Naive B cell (primary cell): ENCODE measurements around the gene PROB1. TPM values are rescaled to one million over a fixed set of nuclear protein-coding genes. Genes with fewer than 3 reads are reported as not detected.
"Not testable (repeated sequence)": the region's sequence is repeated elsewhere in the genome, so short reads cannot be mapped to it uniquely, and the experiment has no call there.

Source experiments
- ATAC-seq, 2 donors: fragments of 150-1000 bp; cut with Tn5 transposase; 2 replicates each; pipeline ENCODE4 v1.10.0; 2021; ENCODE audit warnings: low read depth in 2 of 2, mild to moderate bottlenecking in 2 of 2, moderate library complexity in 2 of 2
- DNase-seq: peaks from one replicate; pipeline ENCODE4 v3.0.0; 2022
- H3K27ac Mint-ChIP-seq, 6 donors: one replicate each; pipeline ENCODE4 v1.8.0; 2020 to 2022; ENCODE audit warnings: mild to moderate bottlenecking in 6 of 6, mixed read lengths in 6 of 6, moderate library complexity in 5 of 6, inconsistent platforms in 2 of 6
- H3K27me3 Mint-ChIP-seq, 3 donors: one replicate each; pipeline ENCODE4 v1.8.0; 2021 to 2022; ENCODE audit warnings: mixed read lengths in 3 of 3, mild to moderate bottlenecking in 1 of 3
- H3K36me3 Mint-ChIP-seq, 2 donors: one replicate each; pipeline ENCODE4 v1.8.0; 2020 to 2022; ENCODE audit warnings: mixed read lengths in 2 of 2, inconsistent platforms in 1 of 2, mild to moderate bottlenecking in 1 of 2
- H3K4me1 Mint-ChIP-seq, 3 donors: one replicate each; pipeline ENCODE4 v1.8.0; 2020 to 2022; ENCODE audit warnings: mixed read lengths in 3 of 3, inconsistent platforms in 1 of 3, mild to moderate bottlenecking in 1 of 3, moderate library complexity in 1 of 3
- H3K4me3 Mint-ChIP-seq, 8 donors: one replicate each; pipeline ENCODE4 v1.8.0; 2020 to 2022; ENCODE audit warnings: mild to moderate bottlenecking in 8 of 8, mixed read lengths in 8 of 8, moderate library complexity in 8 of 8, inconsistent platforms in 2 of 8
- H3K9me3 Mint-ChIP-seq, 7 donors: one replicate each; pipeline ENCODE4 v1.8.0; 2020 to 2022; ENCODE audit warnings: mixed read lengths in 7 of 7, mild to moderate bottlenecking in 5 of 7, inconsistent platforms in 2 of 7, moderate library complexity in 1 of 7
- polyA plus RNA-seq, 6 donors: library from polyadenylated mRNA; unstranded; fragments of 300-500 nt; fragmentation: Illumina TruSeq; gene quantifications; one replicate each; pipeline ENCODE4 v1.2.3, GENCODE V29; 2021; ENCODE audit warnings: low read depth in 6 of 6

The PROB1 gene
- polyA plus RNA-seq, 6 donors from 2014 or later = 0.67 to 2.5 (median 1.1) TPM

DNA sequence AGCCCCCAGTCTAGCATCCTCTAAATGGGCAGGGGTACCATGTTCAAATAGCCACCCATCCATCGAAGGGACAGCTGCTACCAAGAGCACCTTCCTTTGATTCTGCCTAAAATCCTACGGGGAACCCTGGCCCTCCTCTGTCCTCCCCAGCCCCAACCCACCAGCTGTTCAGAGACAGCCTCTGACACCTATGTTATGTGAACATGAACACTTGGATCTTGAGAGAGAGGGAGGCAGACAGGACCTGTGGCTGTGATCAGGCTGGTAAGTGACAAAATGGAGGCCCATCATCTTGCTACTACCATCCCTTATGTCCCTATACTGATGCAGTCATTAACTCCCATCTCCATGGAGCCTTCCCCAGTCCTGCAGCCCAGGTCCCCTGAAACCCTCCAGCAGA, 20.0 kb downstream of the PROB1 start:
- Mint-ChIP-seq H3K4me1 (peaks cover 3 to 5% (median 3%) of the 10 kb centered on the region in 3 donors), H3K27me3 (no peaks in the 10 kb centered on the region), H3K9me3 (no peaks in the 10 kb centered on the region), H3K27ac (peak overlapping the region in 3 of 6 donors; percentile 22 to 70 (median 37)), H3K4me3 (no peak overlapping the region), H3K36me3 (peaks cover 0 to 7% of the 10 kb centered on the region in 2 donors)
- DNase-seq (no peak), ATAC-seq (no peak)

DNA sequence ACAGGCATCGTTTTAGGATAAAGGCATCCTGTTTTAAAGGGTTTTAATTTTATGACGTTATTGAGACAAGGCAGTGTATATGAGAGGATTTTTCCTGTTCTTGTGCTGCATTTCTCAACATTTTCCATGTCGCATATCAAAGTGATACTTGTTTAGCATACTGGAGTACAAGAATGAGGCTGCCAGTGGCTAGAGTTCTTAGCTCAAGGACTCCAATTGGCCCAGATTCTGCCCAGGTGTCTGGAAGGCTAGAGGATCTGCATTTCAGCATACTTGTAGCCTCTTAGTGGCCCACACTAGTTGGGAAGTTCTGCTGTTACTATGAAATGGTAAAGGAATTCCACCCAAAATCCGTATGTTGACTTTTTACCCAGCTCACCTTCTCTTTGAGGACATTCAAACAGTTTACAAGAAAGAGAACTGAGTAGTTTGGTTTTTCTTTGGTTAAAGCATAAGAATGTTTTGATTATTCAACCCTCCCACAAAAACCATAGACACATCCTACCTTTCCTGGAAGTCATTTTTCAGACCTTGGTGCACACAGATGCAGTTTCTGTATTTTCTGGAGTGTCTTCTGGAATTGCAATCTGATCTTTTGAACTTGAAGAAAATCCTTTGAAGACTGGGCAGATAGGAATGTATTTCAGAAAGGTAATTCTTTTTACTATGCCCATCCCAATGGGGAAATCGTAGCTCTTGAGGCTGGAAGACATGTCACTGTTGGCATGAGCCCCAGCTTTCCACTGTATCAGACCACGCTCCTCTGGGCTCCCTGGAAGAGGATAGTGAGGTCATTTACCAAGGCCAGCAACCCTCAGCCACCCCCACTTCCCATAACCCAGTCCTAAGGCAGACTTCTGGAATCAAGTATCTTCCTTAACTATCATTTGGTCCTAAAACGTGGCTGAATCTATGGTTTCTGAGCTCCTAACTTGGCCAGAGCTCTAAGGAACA, 23.1 kb downstream of the PROB1 start:
- Mint-ChIP-seq H3K27me3 (no peaks in the 10 kb centered on the region), H3K36me3 (peaks cover 0 to 11% of the 10 kb centered on the region in 2 donors), H3K27ac (peak overlapping the region in 2 of 6 donors; percentile 66 to 84), H3K9me3 (no peaks in the 10 kb centered on the region), H3K4me1 (peaks cover 0 to 5% (median 0%) of the 10 kb centered on the region in 3 donors), H3K4me3 (no peak overlapping the region)
- DNase-seq = no peak
- ATAC-seq = no peak

DNA sequence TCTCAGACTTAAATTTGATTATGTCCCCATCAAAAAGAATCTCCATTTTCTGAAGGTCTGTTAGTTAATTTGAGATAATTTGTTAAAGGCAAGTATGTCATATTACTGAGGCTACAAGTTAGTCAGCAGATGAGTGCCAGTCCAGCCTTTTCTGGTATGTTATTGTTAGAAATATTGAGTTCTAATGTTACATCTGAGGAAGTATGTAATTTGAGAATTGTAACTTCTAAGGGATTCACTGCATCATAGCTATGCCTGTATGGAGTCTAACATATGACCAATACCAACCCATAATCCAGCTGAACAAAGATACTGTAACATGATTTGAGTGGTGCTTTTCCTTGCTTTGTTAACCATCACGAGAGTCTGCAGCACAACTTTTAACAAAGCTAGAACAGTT, 25.7 kb downstream of the PROB1 start:
- no peak overlapping the region for H3K4me3 Mint-ChIP-seq
- no peaks in the 10 kb centered on the region for H3K9me3 Mint-ChIP-seq
- peak overlapping the region in 1 of 6 donors; percentile 28 for H3K27ac Mint-ChIP-seq
- no peaks in the 10 kb centered on the region for H3K27me3 Mint-ChIP-seq
- H3K36me3 Mint-ChIP-seq = peaks cover 4 to 17% of the 10 kb centered on the region in 2 donors
- ATAC-seq (no peak), DNase-seq (no peak)
- H3K4me1 Mint-ChIP-seq = no peaks in the 10 kb centered on the region

DNA sequence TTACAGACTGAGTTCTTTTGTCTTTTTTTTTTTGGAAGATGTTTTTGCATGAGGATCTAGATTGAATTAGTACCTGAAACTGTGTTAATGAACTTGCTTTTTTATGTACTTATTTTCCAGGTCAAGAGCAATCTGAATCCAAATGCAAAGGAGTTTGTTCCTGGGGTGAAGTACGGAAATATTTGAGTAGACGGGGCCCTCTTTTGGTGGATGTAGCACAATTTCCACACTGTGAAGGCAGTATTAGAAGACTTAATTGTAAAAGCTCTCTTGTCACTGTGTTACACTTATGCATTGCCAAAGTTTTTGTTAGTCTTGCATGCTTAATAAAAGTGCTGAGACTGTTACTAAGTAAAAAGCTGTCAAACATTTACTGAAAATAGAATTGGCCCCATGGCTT, 26.3 kb downstream of the PROB1 start:
- H3K36me3 Mint-ChIP-seq = peaks cover 10 to 21% of the 10 kb centered on the region in 2 donors
- no peaks in the 10 kb centered on the region for H3K27me3 Mint-ChIP-seq
- DNase-seq (no peak), ATAC-seq (no peak)
- peak overlapping the region in 3 of 6 donors; percentile 39 to 92 (median 66) for H3K27ac Mint-ChIP-seq
- no peak overlapping the region for H3K4me3 Mint-ChIP-seq
- no peaks in the 10 kb centered on the region for H3K4me1 Mint-ChIP-seq
- no peaks in the 10 kb centered on the region for H3K9me3 Mint-ChIP-seq

DNA sequence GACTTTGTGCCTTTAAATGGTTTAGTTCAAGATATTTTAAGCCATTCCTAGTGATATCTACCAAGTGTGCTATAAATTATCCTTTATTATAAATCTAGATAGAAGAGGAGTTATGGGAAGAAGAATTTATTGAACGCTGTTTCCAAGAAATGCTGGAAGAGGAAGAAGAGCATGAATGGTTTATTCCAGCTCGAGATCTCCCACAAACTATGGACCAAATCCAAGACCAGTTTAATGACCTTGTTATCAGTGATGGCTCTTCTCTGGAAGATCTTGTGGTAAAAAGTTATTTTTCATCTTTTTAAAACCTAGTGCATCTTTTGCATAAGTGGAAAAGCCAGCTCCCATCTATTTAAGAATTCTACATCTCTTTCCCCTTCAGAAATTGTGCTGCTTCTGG, 30.4 kb downstream of the PROB1 start:
- DNase-seq (no peak), ATAC-seq (no peak)
- H3K4me3 Mint-ChIP-seq = no peak overlapping the region
- H3K9me3 Mint-ChIP-seq = no peaks in the 10 kb centered on the region
- H3K27me3 Mint-ChIP-seq = no peaks in the 10 kb centered on the region
- H3K27ac Mint-ChIP-seq = peak overlapping the region in 1 of 6 donors; percentile 16
- H3K4me1 Mint-ChIP-seq = peaks cover 0 to 10% (median 4%) of the 10 kb centered on the region in 3 donors
- H3K36me3 Mint-ChIP-seq = peaks cover 10 to 18% of the 10 kb centered on the region in 2 donors

DNA sequence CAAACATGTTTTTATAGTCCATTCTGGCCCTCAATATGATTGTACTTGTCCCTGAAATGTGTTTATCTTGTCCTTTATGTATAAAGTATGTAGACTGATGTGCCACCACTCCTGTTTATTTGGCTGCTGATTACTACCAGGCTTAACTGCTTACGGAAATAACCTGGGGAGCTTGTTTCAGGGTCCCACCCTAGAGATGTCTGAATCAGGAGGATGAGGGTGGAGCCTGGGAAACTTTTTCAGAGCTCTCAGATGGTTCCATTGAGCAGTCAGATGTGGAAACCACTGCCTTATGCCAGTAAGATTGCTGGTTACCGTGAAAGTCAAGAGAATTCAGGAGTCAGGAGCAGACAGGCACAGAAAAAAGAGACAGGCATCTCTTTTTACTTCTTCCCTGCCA, 31.0 kb downstream of the PROB1 start:
- no peak for ATAC-seq
- Mint-ChIP-seq H3K36me3 (peaks cover 10 to 16% of the 10 kb centered on the region in 2 donors), H3K9me3 (no peaks in the 10 kb centered on the region), H3K4me3 (no peak overlapping the region), H3K27ac (peak overlapping the region in 1 of 6 donors; percentile 16), H3K27me3 (no peaks in the 10 kb centered on the region), H3K4me1 (peaks cover 0 to 10% (median 4%) of the 10 kb centered on the region in 3 donors)
- DNase-seq = no peak

DNA sequence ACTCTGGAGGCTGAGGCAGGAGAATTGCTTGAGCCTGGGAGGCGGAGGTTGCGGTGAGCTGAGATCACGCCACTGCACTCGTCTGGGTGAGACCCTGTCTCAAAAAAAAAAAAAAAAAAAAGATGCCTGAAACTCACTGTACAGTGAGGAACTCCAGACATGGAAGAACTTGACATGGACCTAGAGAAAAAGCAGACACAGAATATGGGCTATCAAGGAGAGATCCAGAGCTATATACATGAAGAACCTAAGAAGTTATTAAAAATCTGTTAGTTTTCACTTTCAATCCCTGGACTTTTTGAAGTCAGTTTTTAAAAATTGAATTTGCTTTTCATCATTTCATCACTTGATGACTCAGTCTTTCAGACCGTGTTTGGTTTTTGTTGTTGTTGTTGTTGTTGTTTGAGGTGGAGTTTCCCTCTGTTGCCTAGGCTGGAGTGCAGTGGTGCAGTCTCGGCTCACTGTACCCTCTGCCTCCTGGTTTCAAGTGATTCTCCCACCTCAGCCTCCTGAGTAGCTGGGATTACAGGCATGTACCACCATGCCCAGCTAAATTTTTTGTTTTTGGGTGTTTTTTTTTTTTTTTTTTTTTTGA, 33.0 kb downstream of the PROB1 start:
- Mint-ChIP-seq H3K4me3 (no peak overlapping the region), H3K9me3 (no peaks in the 10 kb centered on the region), H3K4me1 (peaks cover 13 to 20% (median 16%) of the 10 kb centered on the region in 3 donors), H3K27ac (no peak overlapping the region), H3K36me3 (peaks cover 10% of the 10 kb centered on the region in 2 donors), H3K27me3 (no peaks in the 10 kb centered on the region)
- ATAC-seq (no peak), DNase-seq (no peak)

DNA sequence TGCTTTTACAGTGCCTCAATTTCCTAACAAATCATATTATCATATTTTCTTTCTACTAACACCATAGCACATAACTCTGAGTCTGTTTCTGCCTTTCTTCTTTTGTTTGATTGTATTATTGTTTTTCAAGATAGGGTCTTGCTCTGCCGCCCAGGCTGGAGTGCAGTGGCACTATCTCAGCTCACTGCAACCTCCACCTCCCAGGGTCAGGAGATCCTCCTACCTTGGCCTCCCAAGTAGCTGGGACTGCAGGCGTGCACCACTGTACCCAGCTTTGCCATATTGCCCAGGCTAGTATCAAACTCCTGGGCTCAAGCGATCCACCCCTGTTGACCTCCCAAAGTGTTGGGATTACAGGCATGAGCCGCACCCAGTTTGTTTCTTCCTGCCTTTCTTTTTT, 34.5 kb downstream of the PROB1 start:
- Mint-ChIP-seq H3K4me1 (peaks cover 13 to 27% (median 27%) of the 10 kb centered on the region in 3 donors), H3K9me3 (no peaks in the 10 kb centered on the region), H3K36me3 (peaks cover 10% of the 10 kb centered on the region in 2 donors), H3K4me3 (peak overlapping the region in 1 of 8 donors; percentile 40), H3K27me3 (no peaks in the 10 kb centered on the region), H3K27ac (peak overlapping the region in 2 of 6 donors; percentile 21 to 80)
- no peak for ATAC-seq
- no peak for DNase-seq

DNA sequence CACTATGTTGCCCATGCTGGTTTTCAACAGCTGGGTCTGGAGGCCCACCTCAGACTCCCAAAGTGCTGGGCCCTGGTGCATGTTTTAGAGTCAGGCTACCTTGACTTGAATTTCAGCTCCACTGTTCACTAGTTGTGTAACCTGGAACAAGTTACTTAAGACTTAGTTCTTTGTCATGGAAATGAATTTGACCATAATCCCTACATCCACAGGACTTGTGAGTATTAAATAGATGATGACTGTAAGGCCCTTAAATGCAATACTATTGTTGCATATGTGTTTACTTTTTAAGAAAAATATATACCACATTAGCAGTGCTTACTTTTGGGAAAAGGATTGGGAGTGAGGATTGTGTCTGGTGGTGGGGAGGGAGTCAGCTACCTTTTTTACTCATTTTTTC, 36.8 kb downstream of the PROB1 start:
- DNase-seq (no peak), ATAC-seq (no peak)
- peaks cover 0 to 7% (median 0%) of the 10 kb centered on the region in 7 donors for H3K9me3 Mint-ChIP-seq
- H3K27me3 Mint-ChIP-seq = no peaks in the 10 kb centered on the region
- no peak overlapping the region for H3K4me3 Mint-ChIP-seq
- H3K4me1 Mint-ChIP-seq = peaks cover 20 to 38% (median 35%) of the 10 kb centered on the region in 3 donors
- peak overlapping the region in 1 of 6 donors; percentile 18 for H3K27ac Mint-ChIP-seq
- H3K36me3 Mint-ChIP-seq = peaks cover 6 to 9% of the 10 kb centered on the region in 2 donors

DNA sequence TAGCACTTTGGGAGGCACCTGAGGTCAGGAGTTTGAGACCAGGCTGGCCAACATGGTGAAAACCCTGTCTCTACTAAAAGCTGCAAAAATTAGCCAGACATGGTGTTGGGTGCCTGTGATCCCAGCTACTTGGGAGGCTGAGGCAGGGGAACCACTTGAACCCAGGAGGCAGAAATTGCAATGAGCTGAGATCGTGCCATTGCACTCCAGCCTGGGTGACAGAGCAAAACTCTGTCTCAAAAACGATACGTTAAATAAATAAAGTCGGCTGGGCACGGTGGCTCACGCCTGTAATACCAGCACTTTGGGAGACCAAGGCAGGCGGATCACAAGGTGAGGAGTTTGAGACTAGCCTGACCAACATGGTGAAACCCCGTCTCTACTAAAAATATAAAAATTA, 39.0 kb downstream of the PROB1 start:
- not testable (repeated sequence) for ATAC-seq, H3K4me3 Mint-ChIP-seq, H3K36me3 Mint-ChIP-seq, H3K27ac Mint-ChIP-seq, DNase-seq, H3K27me3 Mint-ChIP-seq, H3K9me3 Mint-ChIP-seq
- peaks cover 24 to 41% (median 39%) of the 10 kb centered on the region in 3 donors for H3K4me1 Mint-ChIP-seq

DNA sequence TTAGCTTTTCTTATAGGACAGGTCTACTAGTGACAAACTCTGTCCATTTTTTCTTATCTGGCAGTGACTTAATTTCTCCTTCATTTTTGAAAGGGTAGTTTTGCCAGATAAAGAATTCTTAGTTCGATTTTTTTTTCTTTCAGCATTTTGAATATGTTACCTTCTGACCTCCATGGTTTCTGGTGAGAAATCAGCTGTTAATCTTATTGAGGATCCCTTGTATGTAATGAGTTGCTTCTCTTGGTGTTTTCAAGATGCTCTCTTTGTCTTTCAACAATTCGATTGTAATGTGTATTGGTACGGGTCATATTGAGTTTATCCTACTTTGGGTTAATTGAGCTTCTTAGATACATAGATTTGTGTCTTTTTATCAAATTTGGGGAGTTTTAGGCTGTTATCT, 40.7 kb downstream of the PROB1 start:
- ATAC-seq (no peak), DNase-seq (no peak)
- Mint-ChIP-seq H3K4me3 (no peak overlapping the region), H3K36me3 (peaks cover 6 to 9% of the 10 kb centered on the region in 2 donors), H3K27ac (peak overlapping the region in 1 of 6 donors; percentile 75), H3K9me3 (peaks cover 0 to 7% (median 0%) of the 10 kb centered on the region in 7 donors), H3K27me3 (no peaks in the 10 kb centered on the region), H3K4me1 (peaks cover 20 to 47% (median 38%) of the 10 kb centered on the region in 3 donors)

DNA sequence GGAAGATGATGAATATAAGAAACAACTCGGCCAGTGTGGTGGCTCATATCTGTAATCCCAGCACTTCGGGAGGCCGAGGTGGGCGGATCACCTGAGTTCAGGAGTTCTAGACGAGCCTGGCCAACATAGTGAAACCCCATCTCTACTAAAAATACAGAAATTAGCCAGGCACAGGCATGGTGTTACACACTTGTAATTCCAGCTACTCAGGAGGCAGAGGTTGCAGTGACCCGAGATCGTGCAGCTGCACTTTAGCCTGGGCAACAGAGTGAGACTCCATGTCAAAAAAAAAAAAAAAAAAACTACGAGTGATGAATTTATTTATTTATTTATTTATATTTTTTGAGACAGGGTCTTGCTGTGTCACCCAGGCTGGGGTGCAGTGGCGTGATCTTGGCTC, 47.0 kb downstream of the PROB1 start:
- H3K4me3 Mint-ChIP-seq, DNase-seq, H3K27me3 Mint-ChIP-seq, H3K36me3 Mint-ChIP-seq, ATAC-seq, H3K9me3 Mint-ChIP-seq: not testable (repeated sequence)
- Mint-ChIP-seq H3K4me1 (peaks cover 28 to 69% (median 58%) of the 10 kb centered on the region in 3 donors), H3K27ac (peak overlapping the region in 1 of 6 donors; percentile 41)

DNA sequence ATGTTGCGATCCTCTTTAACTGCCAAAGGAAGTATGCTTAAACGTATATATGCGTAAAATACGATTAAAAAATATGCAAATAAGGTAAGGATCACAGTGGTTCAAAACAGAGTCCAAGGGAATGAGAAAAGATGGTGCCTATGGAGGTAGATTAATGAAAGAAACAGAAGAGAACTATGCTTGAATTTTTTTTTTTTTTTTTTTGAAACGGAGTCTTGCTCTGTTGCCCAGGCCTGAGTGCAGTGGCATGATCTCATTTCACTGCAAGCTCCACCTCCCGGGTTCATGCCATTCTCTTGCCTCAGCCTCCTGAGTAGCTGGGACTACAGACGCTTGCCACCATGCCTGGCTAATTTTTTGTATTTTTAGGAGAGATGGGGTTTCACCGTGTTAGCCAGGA, 49.5 kb downstream of the PROB1 start:
- not testable (repeated sequence) for DNase-seq, ATAC-seq

More for the DNA sequence above, 49.5 kb downstream of the PROB1 start:
- H3K9me3 Mint-ChIP-seq, H3K27me3 Mint-ChIP-seq, H3K36me3 Mint-ChIP-seq: not testable (repeated sequence)
- peaks cover 39 to 80% (median 74%) of the 10 kb centered on the region in 3 donors for H3K4me1 Mint-ChIP-seq
- peak overlapping the region in 4 of 8 donors; percentile 16 to 75 (median 35) for H3K4me3 Mint-ChIP-seq
- H3K27ac Mint-ChIP-seq = peak overlapping the region in 3 of 6 donors; percentile 34 to 54 (median 42)
